ENCODE data around the gene CHD3. TPM values are rescaled to one million over a fixed set of nuclear protein-coding genes. Genes with fewer than 3 reads are reported as not detected.

CHD3 gene
- total and polyA plus RNA-seq, 2 of the 13 experiments (the other 11 are each of a cell fraction or from before 2014, with no cell fraction given): 2.7 to 3.7 TPM

- no peak for TF ChIP-seq KLF15 (CRISPR knock-in tag; IDR thresholded peaks at IDR 0.05; ENCODE audit: borderline replicate concordance)
- no peak for TF ChIP-seq U2AF1 (optimal IDR thresholded peaks at IDR 0.05; ENCODE audit: low read depth, low read length)
- no peak; the same call in 1 of the 2 replicates for TF ChIP-seq ZSCAN12 (CRISPR knock-in tag; IDR thresholded peaks at IDR 0.05)
- peak; percentile 36; the same call in 1 of the 2 replicates for TF ChIP-seq BORCS8-MEF2B (CRISPR knock-in tag; IDR thresholded peaks at IDR 0.05)
- peak; percentile 43; the same call in 1 of the 2 replicates for TF ChIP-seq PHF20 (CRISPR knock-in tag; IDR thresholded peaks at IDR 0.05)
- TF ChIP-seq SMAD1 (CRISPR knock-in tag; IDR thresholded peaks at IDR 0.05; ENCODE audit: borderline replicate concordance, low read depth): 0 out of 2 replicates have a peak, but pooled peaks have one; percentile 60
- 0 out of 2 replicates have a peak, but pooled peaks have one; percentile 32 for TF ChIP-seq FOXJ3 (CRISPR knock-in tag; IDR thresholded peaks at IDR 0.05; ENCODE audit: borderline replicate concordance)
- no peak for TF ChIP-seq TRIM24 (CRISPR knock-in tag; IDR thresholded peaks at IDR 0.05)
- TF ChIP-seq ZNF784 (CRISPR knock-in tag; IDR thresholded peaks at IDR 0.05; ENCODE audit: borderline replicate concordance): no peak
- TF ChIP-seq SETDB1 (CRISPR knock-in tag; IDR thresholded peaks at IDR 0.05; ENCODE audit: borderline replicate concordance): no peak
- no peak for TF ChIP-seq REXO4 (CRISPR knock-in tag; IDR thresholded peaks at IDR 0.05; ENCODE audit: borderline replicate concordance)
- TF ChIP-seq PAF1 (CRISPR knock-in tag; IDR thresholded peaks at IDR 0.05): 0 out of 2 replicates have a peak, but pooled peaks have one; percentile 80
- no peak for TF ChIP-seq ZBTB26 (CRISPR knock-in tag; IDR thresholded peaks at IDR 0.05; ENCODE audit: borderline replicate concordance)
- no peak for TF ChIP-seq ZNF552 (CRISPR knock-in tag; IDR thresholded peaks at IDR 0.05; ENCODE audit: borderline replicate concordance)
- TF ChIP-seq MYPOP (CRISPR knock-in tag; IDR thresholded peaks at IDR 0.05): peak; percentile 88
- no peak for TF ChIP-seq NR2F6 (IDR thresholded peaks at IDR 0.05)
- peak; percentile 70 for TF ChIP-seq NR2F6 (CRISPR knock-in tag; IDR thresholded peaks at IDR 0.05)
- no peak for TF ChIP-seq PAWR (CRISPR knock-in tag; IDR thresholded peaks at IDR 0.05; ENCODE audit: borderline replicate concordance)
- TF ChIP-seq ATM (IDR thresholded peaks at IDR 0.05; ENCODE audit: borderline replicate concordance): no peak
- TF ChIP-seq ZFP90 (CRISPR knock-in tag; IDR thresholded peaks at IDR 0.05; ENCODE audit: borderline replicate concordance): no peak; the same call in 1 of the 2 replicates
- TF ChIP-seq IKZF5 (CRISPR knock-in tag; IDR thresholded peaks at IDR 0.05): peak; percentile 71; the same call in 1 of the 2 replicates
- 0 out of 2 replicates have a peak, but pooled peaks have one; percentile 84 for TF ChIP-seq DNMT1 (CRISPR knock-in tag; IDR thresholded peaks at IDR 0.05)
- TF ChIP-seq ZNF713 (CRISPR knock-in tag; IDR thresholded peaks at IDR 0.05): no peak
- 0 out of 2 replicates have a peak, but pooled peaks have one; percentile 61 for TF ChIP-seq GATAD1 (CRISPR knock-in tag; IDR thresholded peaks at IDR 0.05)
- TF ChIP-seq PAX8 (CRISPR knock-in tag; IDR thresholded peaks at IDR 0.05; ENCODE audit: borderline replicate concordance): no peak
- TF ChIP-seq FOXA3 (CRISPR knock-in tag; IDR thresholded peaks at IDR 0.05): peak; percentile 81
Measured at GRCh38 chr17:7856811-7857712, 31.5 kb upstream of the CHD3 start, which contains the start of gene NAA38 (continued).
